HG02885 (cell line): ENCODE measurements around the gene PRRT2.

ENCODE experiments used
- ATAC-seq: cut with Tn5 transposase; IDR thresholded peaks from one replicate; pipeline ENCODE4 v1.9.1; 2021; ENCODE audit warnings: mild to moderate bottlenecking; ENCODE audit not compliant: unreplicated experiment, poor library complexity

PRRT2 gene

DNA sequence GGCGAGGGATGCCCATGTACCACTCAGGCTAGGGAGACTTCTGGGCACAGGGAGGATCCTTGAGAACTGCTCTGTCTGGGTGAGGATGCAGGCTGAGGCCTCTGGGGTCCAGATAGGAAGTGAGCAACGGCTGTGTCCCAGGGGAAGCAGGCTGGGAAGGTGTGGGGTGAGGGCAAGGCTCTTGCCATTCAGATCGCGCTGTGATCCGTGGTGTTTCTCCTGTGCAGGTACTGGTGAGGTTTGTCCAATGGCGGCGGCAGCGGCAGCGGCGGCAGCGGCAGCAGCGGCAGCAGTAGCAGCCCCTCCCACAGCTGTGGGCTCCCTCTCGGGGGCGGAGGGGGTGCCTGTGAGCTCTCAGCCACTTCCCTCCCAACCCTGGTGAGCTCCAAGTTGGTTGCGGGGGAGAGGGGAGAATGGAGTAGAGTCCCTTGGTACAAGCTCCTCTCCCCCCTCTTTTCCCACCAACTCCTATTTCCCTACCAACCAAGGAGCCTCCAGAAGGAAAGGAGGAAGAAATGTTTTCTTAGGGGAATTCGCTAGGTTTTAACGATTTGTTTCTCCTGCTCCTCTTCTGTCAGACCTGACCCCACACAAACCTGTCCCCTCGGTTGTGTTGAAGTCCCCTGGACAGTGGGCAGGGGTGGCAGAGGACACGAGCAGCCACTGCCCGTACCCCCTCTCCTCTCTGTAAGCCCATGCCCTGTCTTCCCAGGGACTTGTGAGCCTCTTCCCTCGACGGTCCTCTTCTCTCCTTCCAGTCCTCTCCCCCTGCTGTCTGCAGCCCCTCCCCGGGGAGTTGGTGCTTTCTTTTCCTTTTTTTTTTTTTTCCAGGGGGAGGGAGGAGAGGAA lies 1.9 kb upstream of the PRRT2 start:
- ATAC-seq = no peak

DNA sequence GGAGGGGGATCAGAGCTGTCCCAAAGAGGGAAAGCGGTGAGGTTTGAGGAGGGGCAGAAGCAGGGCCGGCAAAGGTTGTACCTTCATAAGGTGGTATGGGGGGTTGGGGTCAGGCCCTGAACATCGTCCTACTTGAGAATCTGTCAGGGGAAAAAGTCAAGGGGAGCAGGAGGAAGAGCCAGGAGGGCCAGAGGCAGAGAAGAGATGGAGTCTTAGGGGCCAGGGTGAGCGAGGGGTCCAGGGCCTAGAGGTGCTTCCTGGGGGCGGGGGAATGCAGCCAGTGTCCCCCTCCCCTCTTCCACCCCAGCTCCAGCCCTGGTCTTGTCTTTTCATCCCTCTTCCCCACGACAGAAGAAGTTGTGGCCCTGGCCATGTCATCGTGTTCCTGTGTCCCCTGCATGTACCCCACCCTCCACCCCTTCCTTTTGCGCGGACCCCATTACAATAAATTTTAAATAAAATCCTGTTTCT lies 1.3 kb upstream of the PRRT2 start:
- ATAC-seq = no peak

DNA sequence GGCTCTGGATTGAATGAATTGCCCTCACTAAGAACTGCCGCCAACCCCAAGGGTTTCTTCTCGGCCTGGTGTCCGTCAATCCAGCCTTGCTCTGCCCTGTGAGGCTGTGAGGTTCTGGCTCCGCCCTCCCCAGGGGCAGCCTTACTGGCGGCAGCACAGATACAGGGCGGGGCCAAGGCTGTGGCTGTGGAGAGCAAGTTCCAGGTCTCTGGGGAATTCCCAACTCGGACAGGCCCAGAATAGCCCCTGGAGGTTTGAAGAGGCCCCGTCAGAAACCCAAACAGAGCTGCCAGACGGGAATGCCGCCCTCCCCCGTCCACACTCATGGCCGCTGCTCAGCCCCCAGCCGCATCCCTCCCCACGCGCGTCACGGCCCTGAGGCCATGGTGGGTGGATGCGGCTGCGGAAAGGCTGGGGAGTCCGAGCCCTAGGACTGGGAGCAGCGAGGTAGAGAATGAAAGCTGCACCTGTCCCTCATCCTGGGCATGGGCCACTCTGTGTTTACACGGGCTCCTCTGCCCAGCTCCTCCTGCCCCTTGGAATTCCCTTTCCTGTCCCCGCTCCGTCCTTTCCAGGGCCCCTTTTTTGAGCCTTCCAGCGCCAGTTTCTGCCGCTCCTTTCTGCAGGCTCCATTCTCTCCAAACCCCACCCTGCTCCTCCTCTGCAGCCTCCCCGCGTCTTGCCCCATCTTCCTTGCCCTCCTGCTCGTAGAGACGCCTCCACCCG lies 660 bp upstream of the PRRT2 start:
- peak; percentile 44 for ATAC-seq

DNA sequence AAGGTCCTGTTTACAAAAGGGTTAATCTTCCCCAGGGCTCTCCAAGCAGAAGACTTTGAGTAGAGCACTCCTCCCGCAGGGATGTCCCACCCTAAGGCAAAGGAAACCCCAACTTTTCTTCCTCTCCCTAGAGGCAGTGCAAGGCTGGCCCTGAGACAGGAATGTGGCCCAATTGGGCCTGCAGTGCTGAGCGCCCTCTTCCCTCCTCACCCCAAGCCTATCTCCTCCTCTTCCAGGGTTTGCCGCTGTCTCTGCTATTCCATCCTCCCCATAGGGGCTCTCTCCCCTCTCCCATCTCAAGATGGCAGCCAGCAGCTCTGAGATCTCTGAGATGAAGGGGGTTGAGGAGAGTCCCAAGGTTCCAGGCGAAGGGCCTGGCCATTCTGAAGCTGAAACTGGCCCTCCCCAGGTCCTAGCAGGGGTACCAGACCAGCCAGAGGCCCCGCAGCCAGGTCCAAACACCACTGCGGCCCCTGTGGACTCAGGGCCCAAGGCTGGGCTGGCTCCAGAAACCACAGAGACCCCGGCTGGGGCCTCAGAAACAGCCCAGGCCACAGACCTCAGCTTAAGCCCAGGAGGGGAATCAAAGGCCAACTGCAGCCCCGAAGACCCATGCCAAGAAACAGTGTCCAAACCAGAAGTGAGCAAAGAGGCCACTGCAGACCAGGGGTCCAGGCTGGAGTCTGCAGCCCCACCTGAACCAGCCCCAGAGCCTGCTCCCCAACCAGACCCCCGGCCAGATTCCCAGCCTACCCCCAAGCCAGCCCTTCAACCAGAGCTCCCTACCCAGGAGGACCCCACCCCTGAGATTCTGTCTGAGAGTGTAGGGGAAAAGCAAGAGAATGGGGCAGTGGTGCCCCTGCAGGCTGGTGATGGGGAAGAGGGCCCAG lies 1.0 kb downstream of the PRRT2 start:
- ATAC-seq = no peak

DNA sequence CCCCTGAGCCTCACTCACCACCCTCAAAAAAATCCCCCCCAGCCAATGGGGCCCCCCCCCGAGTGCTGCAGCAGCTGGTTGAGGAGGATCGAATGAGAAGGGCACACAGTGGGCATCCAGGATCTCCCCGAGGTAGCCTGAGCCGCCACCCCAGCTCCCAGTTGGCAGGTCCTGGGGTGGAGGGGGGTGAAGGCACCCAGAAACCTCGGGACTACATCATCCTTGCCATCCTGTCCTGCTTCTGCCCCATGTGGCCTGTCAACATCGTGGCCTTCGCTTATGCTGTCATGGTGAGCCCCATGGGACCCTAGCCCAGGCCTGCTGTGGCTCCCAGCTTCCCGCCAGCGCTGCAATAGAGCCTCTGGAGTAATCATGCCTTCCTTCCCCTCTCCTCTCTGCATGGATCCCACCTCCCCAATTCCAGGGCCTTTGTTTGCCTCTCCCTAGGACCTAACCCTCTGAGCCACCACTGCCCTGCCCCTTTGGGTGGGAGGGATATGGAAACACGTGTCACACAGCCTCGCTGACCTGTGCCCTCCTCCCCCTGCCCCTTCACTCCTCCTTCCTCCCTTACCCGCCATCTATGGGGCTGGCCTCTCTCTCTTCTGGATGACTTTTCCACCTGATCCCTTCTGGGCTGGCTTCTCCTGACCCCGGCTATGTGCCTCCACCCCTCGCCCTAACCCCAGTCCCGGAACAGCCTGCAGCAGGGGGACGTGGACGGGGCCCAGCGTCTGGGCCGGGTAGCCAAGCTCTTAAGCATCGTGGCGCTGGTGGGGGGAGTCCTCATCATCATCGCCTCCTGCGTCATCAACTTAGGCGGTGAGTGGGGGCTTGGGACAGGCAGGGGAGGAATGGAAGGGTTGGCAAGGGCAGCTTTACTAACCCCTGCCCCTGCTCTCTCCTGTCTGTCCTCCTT lies 1.9 kb downstream of the PRRT2 start:
- no peak for ATAC-seq

DNA sequence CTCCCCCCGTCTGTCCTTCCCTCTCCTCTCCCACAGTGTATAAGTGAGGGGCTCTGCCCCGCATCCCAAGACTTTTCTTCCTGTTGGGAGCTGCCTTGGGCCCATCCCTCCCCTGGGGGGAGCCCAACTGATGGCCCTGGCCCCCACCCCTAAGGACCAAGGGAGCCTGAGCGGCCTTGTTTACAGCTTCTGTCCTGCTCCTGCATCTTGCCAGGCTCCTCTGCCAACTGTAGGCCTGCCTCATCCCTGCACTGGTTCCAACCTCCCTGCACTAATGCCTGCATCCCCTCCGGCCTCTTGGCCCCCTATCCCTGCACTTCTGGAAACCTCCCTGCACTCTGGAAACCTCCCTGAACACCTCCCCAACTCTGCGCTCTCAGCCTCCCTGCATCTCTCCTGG lies 2.6 kb downstream of the PRRT2 start:
- no peak for ATAC-seq

DNA sequence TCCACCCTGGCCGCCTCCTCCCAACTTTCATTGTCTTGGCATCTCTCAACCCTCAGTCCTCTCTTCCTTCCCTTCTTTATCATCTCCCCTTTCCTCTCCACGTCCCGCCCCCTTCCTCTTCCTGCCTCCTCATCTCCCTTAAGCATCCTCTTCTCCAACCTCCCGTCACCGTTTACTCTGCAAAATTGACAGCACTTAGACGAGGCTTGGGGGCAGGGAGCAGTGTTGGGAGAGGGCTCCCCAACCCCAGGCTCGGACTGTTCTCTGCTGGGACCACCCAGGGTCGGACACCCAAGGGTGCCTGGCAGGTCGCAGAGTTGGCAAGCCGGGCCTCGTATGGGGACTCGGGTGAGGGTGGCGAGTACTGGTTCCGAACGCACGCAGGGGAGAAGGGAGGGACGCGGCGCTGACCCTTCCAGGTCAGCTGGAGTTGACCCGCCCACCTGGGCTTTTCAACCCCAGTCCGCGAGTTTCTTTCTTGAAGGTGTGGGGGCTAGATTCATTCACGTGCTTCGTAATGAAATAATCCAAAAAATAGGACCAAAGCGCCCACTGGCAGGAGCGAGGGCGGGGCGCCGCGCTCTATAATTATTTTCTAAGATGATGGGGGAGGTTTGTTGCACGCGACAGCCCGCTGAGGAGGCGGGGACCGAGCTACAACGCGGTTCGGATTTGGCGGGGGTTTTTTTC lies 3.2 kb downstream of the PRRT2 start:
- ATAC-seq = no peak

DNA sequence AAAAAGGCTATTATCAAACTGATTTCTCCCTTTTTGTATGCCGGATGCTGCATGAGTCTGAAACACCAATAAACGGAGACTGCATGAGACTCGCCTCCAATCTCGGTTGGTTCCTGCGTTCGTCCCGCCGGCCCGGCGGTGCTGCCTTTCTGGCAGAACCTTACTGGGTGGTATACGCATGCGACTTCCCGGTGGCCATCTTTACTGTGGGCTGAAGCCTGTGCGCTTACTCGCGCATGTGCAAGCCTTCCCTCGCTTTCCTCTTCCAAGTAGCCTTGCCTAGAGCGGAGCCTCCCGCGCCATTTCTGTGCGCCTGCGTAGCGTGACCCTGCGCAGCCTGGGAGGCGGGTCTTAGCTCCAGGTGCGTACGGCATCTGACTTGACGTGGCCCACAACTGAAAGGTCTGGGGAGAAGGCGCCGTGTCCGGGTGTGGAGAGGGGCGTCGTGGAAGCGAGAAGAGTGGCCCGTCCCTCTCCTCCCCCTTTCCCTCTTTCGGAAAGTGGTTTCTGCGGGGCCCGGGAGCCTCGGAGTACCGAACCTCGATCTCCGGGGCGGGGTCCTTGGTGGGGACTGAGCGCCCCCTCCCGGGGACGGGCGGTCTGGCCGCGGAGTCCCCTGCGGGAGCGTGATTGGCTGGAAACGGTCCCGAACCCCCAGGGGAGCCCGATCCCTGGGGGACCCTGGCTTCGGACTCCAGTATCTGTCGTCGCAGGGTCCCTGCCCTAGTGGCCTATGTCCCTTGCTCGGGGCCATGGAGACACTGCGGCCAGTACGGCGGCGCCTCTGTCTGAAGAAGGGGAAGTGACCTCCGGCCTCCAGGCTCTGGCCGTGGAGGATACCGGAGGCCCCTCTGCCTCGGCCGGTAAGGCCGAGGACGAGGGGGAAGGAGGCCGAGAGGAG lies 4.0 kb downstream of the PRRT2 start, which contains the start of gene PAGR1:
PAGR1 (plus strand) TSS at position 360 of the 901 bp plus-strand sequence; CDS start at position 734, 374 bp downstream.
- ATAC-seq = peak; percentile 66

DNA sequence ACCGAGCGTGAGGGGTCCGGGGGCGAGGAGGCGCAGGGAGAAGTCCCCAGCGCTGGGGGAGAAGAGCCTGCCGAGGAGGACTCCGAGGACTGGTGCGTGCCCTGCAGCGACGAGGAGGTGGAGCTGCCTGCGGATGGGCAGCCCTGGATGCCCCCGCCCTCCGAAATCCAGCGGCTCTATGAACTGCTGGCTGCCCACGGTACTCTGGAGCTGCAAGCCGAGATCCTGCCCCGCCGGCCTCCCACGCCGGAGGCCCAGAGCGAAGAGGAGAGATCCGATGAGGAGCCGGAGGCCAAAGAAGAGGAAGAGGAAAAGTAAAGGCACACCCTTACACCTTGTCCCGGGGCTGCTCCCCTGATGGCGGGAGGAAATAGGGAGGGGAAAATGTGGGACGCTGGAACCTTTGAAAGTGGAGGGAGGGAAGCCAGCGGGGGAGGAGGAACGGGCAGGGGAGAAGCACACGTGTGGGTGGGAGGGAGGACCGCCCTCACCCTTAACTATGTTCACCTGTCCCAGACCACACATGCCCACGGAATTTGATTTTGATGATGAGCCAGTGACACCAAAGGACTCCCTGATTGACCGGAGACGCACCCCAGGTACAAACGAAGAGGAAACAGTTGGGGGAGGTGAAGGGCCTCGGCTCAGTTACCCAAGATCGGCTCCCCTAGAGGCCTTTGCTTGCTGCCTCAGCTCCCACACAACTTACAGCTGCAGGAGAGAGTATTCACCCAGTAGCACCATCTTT lies 4.9 kb downstream of the PRRT2 start:
- peak; percentile 8 for ATAC-seq

DNA sequence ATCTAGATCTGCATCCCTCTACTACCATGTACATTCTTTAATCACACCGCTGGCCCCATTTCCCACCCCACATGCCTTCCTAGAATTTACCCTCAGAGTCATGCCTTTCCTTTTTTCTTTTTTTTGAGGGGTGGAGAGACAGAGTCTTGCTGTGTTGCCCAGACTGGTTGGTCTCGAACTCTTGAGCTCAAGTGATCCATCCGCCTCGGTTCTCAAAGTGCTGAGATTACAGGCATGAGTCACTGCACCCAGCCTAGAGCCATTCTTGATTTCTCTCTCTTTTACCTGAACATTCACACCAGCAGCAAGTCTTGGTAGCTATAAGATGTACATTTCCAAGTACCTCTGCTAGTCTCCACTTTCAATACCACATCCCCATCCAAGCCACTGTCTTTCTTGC lies 6.1 kb downstream of the PRRT2 start:
- ATAC-seq = no peak

DNA sequence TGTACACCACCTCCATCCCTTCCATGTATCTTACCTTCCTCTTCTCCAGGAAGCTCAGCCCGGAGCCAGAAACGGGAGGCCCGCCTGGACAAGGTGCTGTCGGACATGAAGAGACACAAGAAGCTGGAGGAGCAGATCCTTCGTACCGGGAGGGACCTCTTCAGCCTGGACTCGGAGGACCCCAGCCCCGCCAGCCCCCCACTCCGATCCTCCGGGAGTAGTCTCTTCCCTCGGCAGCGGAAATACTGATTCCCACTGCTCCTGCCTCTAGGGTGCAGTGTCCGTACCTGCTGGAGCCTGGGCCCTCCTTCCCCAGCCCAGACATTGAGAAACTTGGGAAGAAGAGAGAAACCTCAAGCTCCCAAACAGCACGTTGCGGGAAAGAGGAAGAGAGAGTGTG lies 7.5 kb downstream of the PRRT2 start:
- no peak for ATAC-seq

DNA sequence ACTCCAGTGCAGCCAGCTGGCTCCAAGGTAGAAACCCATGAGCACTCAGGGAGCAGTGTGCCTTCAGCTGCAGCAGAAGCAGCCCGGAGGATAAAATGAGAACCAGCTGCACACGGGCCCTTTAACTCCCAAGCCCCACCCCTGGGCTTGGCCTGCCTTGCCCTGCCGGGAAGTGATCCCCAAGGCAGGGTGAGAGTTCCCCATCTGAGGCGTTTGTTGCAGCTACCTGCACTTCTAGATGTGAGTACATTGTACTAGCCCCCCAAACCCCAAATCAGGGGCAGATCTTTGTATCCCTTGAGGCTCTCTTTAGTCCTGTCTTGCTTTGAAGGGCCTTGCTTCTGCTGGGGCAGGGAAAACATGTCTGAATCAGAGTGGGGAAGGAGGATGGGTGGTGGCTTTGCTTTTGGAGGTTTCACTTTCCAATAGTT lies 8.3 kb downstream of the PRRT2 start, which contains the start of gene MVP:
MVP (plus strand) TSS at position 192 of the 431 bp plus-strand sequence. CDS start 10,088 bp downstream, outside the sequence.
- no peak for ATAC-seq

DNA sequence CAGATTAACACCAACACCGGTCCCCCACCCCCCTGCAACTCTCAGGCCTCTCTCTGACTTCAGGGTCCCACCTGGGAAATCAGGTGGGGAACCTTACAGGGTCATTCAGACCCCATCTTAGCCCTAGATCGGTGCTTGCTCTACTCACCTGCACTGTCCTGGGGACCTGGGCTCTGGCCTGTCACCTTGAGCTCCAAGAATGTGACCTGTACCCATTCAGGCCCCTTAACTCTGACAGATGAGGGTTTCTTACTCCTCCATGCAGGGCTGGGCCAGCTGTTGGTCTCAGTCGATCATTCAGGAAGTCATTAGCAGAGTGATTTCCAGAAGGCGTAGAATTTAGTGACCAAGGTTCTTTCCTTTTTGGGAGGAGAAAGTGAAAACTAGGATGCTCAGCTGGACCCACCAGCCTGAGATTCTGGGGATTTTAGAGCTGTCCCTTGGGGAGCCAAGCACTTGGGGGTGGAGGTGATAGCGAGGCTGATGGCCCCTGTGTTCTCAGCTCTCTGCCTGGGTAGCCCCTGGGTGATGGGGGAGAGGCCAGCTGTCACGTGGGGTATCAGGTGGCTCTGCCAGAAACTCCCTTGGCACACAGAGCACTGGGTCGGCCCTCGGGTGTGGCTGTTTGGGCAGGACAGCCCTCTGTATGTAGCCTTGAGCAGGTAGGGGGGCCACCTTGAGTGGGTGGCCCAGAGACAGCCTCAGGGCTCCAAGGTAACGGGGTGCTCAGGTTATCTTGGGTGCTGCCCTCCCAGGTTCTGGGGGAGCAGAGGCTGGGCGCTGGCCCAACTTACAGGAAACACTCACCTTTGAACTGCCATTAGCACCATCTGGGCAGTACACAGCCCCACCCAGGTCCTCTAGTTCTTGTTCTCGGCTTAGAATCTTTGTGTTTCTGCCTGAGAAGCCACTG lies 9.0 kb downstream of the PRRT2 start:
- ATAC-seq = peak; percentile 37

DNA sequence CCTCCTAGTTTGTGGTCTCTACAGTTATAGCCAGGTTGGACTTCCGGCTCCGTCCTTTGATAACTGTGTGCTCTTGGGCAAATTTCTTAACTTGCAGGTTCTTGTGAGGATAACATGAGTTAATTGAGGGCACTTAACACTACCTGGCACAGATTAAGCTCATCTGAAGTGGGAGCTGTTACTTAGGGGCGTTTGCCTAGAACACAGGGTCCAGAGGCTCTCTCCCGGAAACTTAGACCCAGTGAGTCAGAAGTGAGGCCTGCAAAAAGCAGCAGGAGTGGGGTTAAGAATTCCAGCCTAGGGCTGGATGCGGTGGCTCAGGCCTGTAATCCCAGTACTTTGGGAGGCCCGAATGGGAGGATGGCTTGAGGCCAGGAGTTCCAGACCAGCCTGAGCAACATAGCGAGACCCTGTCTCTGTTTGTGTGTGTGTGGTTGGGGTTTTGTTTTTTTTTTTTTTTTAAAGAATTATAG lies 9.7 kb downstream of the PRRT2 start:
- ATAC-seq = no peak

DNA sequence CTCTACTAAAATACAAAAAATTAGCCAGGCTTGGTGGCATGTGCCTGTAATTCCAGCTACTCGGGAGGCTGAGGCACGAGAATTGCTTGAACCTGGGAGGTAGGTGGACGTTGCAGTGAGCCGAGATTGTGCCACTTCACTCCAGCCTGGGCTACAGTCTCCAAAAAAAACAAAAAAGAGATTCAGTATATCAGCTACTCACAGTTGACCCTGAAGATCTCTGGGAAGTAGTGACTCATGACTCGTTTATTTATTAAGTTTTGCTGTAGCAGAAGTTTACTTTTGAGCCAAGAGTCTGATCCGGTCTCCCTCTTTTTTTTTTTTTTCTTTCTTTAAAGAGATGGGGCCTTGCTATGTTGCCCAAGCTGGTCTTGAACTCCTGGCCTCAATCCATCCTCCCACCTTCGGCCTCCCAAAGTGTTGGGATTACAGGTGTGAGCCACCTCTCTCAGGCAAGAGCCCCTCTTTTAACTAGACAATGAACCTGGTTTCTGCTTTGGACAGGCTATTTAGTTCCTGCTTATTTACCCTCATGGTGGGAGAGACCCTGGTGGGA lies 12.7 kb downstream of the PRRT2 start:
- ATAC-seq = no peak
